ENCODE data around the gene NUBPL.
"Not testable (repeated sequence)": the region's sequence is repeated elsewhere in the genome, so short reads cannot be mapped to it uniquely, and the experiment has no call there.

Gene NUBPL

DNA sequence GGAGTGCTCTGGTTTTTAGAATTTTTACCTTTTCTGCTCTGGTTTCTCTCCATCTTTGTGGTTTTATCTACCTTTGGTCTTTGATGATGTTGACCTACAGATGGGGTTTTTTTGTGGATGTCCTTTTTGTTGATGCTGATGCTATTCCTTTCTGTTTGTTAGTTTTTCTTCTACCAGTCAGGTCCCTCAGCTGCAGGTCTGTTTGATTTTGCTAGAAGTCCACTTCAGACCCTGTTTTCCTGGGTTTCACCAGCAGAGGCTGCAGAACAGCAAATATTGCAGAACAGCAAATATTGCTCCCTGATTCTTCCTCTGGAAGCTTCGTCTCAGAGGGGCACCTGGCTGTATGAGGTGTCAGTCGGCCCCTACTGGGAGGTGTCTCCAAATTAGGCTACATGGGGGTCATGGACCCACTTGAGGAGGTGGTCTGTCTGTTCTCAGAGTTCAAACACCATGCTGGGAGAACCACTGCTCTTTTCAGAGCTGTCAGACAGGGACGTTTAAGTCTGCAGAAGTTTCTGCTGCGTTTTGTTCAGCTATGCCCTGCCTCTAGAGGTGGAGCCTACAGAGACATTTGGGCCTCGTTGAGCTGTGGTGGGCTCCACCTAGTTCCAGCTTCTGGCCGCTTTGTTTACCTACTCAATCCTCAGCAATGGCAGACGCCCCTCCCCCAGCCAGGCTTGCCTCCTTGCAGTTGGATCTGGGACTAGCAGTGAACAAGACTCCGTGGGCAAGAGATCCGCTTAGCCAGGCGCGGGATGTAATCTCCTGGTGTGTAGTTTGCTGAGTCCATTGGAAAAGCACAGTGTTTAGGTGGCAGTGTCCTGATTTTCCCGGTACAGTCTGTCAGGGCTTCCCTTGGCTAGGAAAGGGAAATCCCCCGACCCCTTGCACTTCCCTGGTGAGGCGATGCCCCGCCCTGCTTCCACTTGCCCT is 250.8 kb downstream of the NUBPL start:
- DNase-seq (ENCODE audit: low read depth in 2 of 2) = not testable (repeated sequence)

DNA sequence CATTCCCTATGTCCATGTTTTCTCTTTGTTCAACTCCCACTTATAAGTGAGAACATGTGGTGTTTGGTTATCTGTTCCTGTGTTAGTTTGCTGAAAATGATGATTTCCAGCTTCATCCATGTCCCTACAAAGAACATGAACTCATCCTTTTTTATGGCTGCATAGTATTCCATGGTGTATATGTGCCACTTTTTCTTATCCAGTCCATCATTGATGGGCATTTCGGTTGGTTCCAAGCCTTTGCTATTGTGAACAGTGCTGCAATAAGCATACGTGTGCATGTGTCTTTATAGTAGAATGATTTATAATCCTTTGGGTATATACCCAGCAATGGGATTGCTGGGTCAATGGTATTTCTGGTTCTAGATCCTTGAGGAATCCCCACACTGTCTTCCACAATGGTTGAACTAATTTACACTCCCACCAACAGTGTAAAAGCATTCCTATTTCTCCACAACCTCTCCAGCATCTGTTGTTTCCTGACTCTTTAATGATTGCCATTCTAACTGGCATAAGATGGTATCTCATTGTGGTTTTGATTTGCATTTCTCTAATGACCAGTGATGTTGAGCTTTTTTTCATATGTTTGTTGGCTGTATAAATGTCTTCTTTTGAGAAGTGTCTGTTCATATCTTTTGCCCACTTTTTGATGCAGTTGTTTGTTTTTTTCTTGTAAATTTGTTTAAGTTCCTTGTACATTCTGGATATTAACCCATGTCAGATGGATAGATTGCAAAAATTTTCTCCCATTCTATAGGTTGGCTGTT is 252.7 kb downstream of the NUBPL start:
- not testable (repeated sequence) for DNase-seq (ENCODE audit: low read depth in 2 of 2)

DNA sequence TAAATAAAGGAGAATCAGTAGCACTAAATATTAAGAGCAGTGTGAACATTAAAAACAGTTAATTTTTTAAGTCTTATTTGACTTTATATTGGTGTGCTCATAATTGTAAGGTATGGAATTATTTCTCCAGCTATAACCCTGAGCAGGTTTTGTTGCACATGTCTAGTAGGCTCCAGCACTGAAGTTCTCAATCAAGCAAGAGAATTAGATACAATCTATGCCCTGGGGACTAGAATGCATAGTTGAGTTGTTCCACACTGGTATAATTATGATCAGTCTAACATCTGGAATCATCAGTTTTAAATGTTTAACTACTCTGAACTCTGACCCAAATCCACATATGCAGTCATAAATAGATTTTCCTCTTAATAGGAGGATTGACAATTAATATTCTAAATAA is 258.1 kb downstream of the NUBPL start:
- no peak for DNase-seq (ENCODE audit: low read depth in 2 of 2)

DNA sequence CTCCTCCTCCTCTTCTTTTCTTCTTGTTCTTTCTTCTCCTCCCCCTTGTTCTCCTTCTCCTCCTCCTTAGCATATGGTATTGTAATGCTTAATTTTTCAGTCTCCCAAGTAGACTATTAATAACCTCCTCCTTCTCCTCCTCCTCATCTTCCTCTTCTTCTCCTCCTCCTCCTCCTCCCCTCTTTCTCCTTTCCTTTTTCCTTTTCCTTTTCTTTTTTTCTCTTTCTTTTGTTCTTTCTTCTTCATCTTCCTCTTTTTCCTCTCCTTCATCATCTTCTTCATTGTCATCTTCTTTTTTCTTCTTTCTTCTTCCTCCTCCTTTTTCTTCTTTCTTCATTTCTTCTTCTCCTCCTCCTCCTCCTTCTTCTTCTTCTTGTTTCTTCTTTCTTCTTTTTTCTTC is 264.3 kb downstream of the NUBPL start:
- no peak for DNase-seq (ENCODE audit: low read depth in 2 of 2)

DNA sequence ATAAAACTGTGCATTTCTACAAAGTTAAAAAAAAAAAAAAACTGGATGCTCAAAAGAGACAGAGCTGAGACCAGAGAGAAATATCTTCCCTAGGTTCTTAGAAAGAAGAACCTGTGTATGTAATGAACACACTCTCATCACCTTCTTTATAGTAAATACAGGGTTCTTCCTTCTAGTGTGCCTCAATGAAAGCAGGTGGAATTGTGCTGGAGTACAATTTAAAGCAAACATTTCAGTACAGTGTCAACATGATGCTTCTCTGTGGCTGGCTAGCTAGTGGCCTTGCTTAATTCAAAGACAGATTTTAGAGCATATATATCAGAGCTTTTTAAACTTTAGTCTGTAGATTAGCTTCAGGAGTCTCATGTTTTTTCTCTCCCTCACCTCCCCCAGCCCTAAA is 266.1 kb downstream of the NUBPL start:
- no peak for DNase-seq (ENCODE audit: low read depth in 2 of 2)

DNA sequence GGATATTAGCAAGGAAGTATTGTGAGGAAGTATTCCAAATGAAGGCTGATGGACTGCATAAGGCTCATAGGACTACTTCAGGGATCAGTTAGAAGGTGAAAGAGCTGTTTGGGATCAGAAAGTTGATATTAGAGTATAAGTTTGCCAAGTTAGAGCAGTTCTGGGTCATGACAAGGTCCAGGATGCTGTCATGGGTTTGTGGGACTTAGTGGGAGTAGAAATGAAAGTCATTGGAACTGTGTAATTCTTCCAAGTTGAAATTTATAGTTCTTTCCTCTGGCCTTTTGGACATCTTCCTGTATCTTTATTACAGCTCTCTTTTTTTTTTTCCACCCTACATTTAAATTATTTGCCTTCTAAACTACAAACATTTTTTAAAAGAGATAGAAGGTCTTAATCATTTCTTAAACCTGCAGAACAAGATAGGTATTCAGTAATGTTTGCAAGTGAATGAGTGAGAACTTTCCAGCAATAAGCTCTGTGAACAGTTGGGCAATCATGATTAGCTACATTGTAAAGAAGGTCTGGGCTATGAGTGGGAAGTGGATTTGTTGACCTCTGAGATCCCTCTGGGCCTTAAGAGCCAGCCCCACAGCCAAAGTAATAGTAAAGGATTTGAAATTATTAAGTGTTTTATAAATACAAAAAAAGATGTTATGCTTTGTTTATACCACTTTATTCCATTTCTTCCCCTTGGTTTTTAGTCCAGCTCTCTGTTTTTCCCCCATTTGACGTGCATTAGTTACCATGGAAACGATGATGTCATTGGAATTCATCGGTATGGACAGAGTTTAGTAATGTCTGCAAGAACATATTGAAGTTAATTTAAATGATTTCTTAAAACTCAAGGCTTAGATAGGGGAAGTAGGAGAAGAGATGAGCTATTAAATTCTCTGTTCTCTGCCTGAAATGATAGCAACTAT is 268.0 kb downstream of the NUBPL start:
- no peak for DNase-seq (ENCODE audit: low read depth in 2 of 2)

DNA sequence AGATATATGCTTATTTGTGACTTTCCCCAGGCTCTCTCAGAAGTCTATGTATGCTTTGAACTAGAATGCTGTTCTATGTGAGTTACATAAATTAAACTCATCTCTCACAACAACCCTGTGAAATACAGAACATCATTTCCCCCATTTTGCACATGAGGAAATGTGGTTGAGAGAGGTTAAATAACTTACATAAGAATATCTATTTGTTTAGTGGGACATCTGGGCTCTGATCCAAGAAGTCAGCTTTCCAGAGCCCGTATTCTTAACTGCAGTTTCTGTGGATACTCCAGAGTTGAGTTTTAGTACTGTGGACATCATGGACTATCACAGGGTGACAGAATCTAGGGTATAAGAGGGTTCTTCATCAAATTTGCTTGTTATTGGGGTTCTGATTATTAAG is 273.4 kb downstream of the NUBPL start:
- DNase-seq (ENCODE audit: low read depth in 2 of 2) = no peak

DNA sequence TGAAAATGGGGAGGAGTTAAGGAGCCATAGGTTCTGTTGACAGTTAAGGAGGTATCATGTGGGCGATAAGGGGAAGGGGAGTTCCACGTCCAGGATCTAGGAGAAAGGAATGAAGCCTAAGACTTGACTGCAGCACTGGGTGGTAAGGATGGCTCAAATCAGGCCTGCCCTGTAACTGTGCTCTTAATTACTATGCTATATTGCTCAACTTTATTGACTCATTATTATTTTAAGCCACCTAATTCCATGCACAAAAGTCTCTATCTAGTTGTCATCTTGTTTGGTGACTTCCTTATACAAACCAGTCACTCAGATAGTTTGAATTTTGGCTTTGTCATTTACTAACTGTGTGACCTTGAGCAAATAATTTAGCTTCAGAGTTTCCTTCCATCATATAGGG is 273.8 kb downstream of the NUBPL start:
- DNase-seq (ENCODE audit: low read depth in 2 of 2) = no peak

DNA sequence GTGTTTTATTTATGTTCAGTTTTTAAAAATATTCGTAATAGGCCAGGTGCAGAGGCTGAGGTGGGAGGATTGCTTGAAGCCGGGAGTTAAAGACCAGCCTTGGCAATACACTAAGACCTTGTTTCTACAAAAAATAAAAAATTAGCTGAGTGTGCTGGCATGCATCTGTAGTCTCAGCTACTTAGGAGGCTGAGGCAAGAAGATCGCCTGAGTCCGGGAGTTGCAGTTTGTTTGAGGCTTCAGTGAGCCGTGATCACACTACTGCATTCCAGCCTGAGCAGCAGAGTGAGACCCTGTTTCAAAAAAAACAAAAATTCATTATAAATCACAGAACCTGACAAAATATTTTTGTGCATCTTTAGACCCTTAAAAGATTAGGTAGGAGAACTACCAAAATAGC is 275.8 kb downstream of the NUBPL start:
- DNase-seq (ENCODE audit: low read depth in 2 of 2) = no peak

DNA sequence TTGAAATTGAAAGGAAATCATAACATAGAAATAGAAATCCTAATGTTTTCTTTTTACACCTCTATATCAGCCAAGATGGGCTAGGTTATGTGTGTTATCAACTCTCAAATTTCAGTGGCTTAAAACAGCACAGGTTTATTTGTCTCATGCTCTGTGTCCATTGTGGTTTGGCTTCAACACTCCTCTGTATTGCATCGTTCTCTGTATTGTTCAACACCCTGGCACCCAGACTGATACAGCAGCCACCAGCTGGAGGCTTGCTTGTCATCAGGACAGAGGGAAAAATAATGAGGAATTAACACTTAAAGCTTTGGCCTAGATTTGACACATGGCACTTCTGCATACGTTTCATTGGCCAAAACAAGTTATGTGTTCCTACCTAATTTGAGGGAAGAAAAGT is 281.7 kb downstream of the NUBPL start:
- DNase-seq (ENCODE audit: low read depth in 2 of 2) = no peak

DNA sequence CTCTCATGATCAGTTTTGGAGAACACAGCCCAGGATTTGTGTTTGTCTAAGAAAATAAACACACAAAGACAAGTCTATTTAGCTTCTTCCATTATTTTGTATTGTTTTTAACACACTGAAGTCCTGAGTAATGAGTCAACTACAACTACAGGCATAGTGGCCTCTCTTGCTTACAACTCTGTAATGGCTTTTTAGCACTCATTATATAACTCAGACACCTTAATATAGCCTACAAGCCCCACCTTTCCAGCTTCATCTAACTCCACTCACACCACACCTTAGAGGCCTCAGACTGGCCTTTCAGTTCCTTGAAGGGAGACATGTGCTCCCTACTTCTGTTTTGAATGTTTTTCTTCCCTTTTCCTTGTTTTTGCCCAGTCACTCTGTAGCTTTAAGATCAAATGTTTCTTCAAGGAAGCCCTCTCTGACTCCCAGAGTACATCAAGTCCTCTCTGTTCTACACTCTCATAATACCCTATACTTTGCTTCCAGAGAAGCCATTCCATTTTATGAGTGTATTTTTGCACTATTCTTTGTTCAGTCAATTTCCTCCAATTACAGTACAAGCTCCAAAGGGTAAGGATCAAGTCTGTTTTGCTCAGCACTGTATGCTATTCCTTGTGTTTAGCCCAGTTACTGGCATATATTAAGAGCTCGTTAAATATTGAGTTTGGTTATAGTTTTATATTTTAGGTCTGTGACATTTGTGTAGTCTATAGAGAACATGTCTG is 282.3 kb downstream of the NUBPL start:
- DNase-seq (ENCODE audit: low read depth in 2 of 2) = no peak

DNA sequence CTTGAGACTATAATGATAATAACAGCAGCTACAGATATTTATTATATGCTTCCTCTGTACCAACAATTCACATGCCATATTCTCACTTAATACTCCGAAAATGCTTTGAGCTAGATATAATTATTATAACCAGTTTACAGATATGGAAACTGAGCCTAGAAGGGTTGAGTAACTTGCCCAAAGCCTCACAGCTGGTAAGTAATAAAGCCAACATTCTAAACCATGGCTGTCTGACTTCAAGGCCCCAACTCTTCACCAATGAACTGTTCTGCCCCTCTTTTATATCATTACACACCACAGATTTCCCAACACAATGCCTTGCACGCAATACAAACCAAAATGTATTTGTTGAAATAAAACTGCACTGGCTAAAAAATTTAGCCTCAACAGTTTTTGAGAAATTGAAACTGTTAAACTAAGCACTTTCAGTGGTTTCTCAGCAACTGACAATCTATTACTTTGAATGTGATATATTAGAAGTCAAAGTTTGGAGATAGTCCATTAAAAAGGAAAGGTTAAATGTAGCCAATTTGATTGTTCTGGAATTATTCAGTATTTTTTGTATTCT is 293.4 kb downstream of the NUBPL start:
- DNase-seq (ENCODE audit: low read depth in 2 of 2) = no peak

DNA sequence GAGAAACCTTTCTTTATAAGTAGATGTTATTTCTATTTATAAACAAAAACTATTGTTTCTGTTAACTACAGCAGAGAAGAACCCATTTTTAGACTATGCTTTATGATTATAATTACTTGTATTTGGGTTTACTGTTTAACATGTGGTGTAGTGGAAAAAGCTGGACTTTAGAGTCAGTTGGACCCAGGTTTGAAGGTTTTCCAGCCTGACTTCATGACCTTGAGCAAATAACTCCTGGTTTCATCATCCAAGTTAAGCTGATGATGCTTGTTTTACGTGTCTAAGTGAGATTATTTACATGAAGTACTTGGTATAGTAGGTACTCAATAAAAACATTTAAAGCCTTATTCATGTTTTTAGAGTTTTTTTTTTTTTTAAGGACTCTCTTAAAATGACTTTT is 294.1 kb downstream of the NUBPL start:
- no peak for DNase-seq (ENCODE audit: low read depth in 2 of 2)

DNA sequence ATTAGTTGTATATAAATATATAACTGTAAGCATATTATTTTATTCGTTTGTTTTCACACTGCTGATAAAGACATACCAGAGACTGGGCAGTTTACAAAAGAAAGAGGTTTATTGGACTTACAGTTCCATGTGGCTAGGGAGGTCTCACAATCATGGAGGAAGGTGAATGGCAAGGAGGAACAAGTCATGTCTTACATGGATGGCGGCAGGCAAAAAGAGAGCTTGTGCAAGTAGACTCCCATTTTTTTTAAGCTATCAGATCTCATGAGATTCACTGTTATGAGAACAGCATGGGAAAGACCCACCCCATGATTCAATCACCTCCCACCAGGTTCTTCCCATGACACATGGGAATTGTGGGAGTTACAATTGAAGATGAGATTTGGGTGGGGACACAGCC is 294.8 kb downstream of the NUBPL start:
- not testable (repeated sequence) for DNase-seq (ENCODE audit: low read depth in 2 of 2)

DNA sequence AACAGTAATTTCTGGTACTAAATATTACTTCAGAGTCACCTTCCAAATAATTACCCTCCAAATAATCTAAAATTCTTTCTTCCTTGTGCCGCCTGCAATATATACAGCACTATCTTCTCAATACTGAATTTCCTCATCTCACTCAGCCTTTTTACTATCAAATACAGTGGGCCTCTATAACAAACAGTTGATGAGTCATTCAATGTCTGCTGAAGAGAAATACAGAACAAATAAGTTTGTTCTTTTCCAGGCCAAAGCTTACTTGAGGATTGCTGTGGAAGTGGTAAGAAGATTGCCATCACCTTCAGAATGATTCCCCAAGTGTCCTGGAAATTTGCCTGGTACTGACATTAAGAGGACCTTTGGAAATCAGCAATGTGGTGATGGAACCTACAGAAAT is 297.7 kb downstream of the NUBPL start:
- DNase-seq (ENCODE audit: low read depth in 2 of 2) = no peak

DNA sequence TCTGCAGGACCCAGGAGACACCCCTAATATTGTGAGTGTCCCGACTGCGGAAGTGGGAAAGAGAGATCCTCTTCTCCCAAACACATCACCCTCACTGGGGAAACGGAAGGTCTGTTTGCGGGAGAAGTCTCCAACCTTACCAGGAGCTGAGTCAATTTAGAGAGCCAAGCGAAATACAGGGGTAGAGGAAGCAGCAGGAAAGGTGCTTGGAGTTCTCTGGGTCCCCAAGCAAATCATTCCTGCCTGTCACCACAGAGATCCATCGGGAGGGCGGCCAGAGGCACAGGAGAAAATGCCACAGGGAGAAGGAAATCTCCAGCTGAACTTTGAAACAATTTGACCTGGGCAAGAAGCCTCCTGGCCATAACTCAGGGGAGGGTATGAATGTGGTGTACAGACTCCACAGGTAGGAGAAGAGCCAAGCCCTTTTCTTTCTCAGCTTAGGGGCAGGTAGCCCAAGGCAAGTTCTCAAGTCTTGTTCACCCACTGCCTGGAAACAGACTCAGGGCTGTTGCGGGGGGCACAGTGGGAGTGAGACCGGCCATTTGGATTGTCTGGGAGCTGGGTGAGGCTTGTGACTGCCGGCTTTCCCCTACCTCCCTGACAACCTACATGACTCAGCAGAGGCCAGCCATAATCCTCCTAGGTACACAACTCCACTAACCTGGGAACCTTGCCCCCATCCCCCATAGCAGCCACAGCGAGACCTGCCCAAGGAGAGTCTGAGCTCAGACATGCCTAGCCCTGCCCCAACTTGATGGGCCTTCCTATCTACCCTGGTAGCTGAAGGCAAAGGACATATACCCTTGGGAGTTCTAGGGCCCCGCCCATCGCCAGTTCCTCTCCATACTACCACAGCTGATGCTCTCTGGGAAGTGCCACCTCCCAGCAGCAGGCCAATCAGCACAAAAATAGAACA is 304.0 kb downstream of the NUBPL start:
- no peak for DNase-seq (ENCODE audit: low read depth in 2 of 2)

DNA sequence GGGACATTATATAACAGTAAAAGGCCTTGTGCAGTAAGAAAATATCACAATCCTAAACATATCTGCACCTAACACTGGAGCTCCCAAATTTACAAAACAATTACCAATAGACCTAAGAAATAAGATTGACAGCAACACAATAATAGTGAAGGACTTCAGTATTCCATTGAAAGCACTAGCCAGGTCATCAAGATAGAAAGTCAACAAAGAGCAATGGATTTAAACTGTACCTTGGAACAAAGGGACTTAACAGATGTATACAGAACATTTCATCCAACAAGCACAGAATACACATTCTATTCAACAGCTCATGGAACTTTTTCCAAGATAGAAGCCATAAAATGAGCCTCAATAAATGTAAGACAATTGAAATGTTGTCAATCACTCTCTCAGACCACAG is 306.4 kb downstream of the NUBPL start:
- no peak for DNase-seq (ENCODE audit: low read depth in 2 of 2)

DNA sequence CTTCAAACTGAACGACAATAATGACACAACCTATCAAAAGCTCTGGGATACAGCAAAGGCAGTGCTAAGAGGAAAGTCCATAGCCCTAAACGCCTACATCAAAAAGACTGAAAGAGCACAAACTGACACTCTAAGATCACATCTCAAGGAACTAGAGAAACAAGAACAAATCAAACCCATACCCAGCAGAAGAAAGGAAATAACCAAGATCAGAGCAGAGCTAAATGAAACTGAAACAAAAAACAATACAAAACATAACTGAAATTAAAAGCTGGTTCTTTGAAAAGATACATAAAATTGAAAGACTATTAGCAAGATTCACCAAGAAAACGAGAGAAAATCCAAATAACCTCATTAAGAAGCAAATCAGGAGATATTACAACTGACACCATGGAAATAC is 306.9 kb downstream of the NUBPL start:
- not testable (repeated sequence) for DNase-seq (ENCODE audit: low read depth in 2 of 2)

DNA sequence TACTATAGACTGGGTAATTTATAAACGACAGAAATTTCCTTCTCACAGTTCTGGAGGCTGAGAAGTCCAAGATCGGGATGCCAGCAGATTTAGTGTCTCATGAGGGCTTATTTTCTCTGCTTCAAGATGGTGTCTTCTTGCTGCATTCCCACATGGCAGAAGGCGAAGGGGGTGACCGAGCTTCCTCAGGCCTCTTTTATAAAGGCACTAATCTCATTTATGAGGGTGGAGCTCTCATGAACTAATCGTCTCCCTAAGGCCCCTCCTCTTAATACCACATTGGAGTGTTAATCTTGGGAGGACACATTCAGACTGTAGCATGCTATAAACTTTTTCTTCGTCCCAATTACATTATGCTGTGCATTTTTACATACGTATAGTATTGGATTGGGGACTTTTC is 315.5 kb downstream of the NUBPL start:
- DNase-seq (ENCODE audit: low read depth in 2 of 2) = no peak

DNA sequence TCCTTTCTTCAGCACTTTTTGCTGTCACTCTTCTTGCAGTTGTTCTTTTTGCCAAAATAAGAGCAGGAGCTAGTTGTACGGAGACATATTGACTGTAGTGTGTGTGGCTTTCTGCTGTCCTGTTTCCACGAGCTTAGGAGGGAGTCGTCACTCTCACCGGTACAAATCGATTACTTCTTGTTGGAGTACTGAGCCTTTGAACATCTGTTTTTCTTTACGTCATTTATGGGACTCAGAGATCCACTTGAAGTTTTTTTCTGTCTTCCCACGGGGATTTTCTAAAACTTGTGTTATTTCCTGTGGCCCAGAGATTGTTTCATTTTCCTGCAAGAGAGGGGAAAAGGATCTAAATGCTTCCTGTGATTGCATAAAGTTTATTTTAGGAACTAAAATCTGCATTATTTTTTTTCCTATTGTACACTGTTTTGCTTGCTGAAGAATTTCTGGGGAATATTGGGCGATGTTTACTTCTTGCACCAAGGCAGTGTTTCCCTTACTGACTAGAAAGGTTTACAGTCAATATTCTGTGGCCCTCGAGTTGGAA is 316.1 kb downstream of the NUBPL start:
- DNase-seq (ENCODE audit: low read depth in 2 of 2) = no peak

All from activated CD8-positive, alpha-beta memory T cell treated with anti-CD3 and anti-CD28 coated beads for 4 hours (primary cell).